Coronary artery (tissue), 2 donors: Measurements from ENCODE around the gene FITM1.

ENCODE experiments used
- DNase-seq: peaks from one replicate; pipeline ENCODE4 v3.0.0-alpha.2; 2017; ENCODE audit warnings: low spot score
- H3K27ac ChIP-seq, 2 donors: fragments of 200-600 bp; sonication (generic); one replicate each; pipeline ENCODE4 v1.5.1; 2016 to 2019
- H3K4me3 ChIP-seq: fragments of 200-600 bp; sonication (generic); 2 replicates; pipeline ENCODE4 v1.5.1; 2016; ENCODE audit warnings: mild to moderate bottlenecking, moderate library complexity
- CTCF ChIP-seq: fragments of 200-600 bp; sonication (generic); IDR thresholded peaks from one replicate; pipeline ENCODE4 v1.5.1; 2019; ENCODE audit warnings: antibody characterized with exemption

The FITM1 gene

GRCh38 chr14:24130380-24130716 is at the start of gene FITM1:
Gene FITM1 (plus strand): TSS chr14:24130659. CDS start chr14:24131564, 905 bp downstream.
- peak within 1 kb of the TSS; percentile 4 to 39 for H3K27ac ChIP-seq
- H3K4me3 ChIP-seq: no peak within 1 kb of the TSS
- no peak for DNase-seq
- TF ChIP-seq CTCF: no peak

- DNase-seq: no peak
- Histone ChIP-seq H3K27ac (no peak overlapping the region), H3K4me3 (peak overlapping the region; percentile 71)
- no peak for TF ChIP-seq CTCF
These were observed 49.3 kb upstream of the FITM1 start for GRCh38 chr14:24080888-24081738.

GRCh38 chr14:24081739-24082211 is 48.7 kb upstream of the FITM1 start:
- DNase-seq: no peak
- TF ChIP-seq CTCF: no peak
- Histone ChIP-seq H3K4me3 (peak overlapping the region; percentile 71), H3K27ac (no peak overlapping the region)

- TF ChIP-seq CTCF: no peak
- Histone ChIP-seq H3K27ac (no peak overlapping the region), H3K4me3 (no peak overlapping the region)
- DNase-seq: no peak
These were observed 47.9 kb upstream of the FITM1 start for GRCh38 chr14:24082411-24083080.

GRCh38 chr14:24083462-24083861 is 47.0 kb upstream of the FITM1 start:
- Histone ChIP-seq H3K4me3 (no peak overlapping the region), H3K27ac (no peak overlapping the region)
- no peak for DNase-seq
- no peak for TF ChIP-seq CTCF

- no peak for TF ChIP-seq CTCF
- DNase-seq: no peak
- Histone ChIP-seq H3K27ac (no peak overlapping the region), H3K4me3 (no peak overlapping the region)
These were observed 46.0 kb upstream of the FITM1 start for GRCh38 chr14:24084440-24084839.
